Measurements from ENCODE around the gene SNCG.

The SNCG gene

DNA sequence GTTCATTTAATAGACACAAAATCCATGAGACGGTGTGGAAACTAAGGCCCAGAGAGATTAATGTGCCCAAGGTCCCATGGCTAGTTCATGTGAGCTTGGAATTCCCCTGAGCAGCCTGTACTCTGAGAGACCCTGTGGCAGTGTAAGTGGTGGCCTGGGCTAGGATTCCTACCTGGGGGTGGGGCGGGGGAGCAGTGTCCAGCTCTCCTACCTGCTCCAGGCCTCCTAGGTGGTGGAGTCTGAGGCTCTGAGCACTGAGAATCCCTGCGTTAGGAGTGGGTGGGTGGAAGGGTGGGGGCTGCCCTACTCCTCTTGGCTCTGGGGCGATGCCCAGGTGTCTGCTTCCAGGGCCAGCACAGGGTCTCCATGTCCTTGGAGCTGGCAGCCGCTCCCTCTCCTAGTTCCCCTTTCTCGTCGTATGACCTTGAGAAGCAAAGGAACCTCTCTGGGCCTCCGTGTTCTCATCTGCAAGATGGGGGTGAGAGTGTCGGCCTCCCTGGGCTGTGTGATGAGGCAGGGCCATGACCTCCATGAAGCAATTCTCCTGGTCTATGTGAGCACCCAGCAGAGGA lies 2.5 kb downstream of the SNCG start:
- no peak for DNase-seq (ENCODE audit: low read depth in 2 of 2)

DNA sequence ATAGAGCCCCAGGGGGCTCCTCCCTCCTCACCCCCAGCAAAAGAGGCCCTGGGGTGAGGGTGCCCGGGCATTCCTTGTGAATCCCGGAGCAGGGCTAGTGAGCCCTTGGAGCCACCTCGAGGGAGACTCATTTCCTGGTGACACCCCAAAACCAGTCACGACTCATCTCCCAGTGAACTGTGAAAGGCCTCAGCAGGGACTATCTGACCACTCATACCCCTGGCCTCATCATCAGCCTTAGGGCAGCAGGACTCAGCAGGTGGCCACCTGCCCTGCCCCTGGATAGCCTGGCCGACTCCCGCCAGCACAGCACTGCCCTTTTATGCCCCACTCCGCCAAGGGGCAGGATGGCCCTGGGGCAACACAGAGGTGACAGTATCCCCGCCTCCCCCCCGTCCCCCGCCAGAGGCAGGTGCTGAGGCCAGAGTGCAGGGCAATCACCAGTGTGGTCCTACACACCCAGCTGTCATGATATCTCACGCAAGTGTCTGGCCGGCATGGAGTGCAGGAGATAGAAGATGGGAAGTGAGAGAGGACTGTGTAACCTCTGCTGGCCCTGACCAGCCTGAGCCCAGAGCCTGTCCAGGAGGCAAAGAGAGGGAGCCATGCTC lies 3.2 kb downstream of the SNCG start:
- no peak for DNase-seq (ENCODE audit: low read depth in 2 of 2)

DNA sequence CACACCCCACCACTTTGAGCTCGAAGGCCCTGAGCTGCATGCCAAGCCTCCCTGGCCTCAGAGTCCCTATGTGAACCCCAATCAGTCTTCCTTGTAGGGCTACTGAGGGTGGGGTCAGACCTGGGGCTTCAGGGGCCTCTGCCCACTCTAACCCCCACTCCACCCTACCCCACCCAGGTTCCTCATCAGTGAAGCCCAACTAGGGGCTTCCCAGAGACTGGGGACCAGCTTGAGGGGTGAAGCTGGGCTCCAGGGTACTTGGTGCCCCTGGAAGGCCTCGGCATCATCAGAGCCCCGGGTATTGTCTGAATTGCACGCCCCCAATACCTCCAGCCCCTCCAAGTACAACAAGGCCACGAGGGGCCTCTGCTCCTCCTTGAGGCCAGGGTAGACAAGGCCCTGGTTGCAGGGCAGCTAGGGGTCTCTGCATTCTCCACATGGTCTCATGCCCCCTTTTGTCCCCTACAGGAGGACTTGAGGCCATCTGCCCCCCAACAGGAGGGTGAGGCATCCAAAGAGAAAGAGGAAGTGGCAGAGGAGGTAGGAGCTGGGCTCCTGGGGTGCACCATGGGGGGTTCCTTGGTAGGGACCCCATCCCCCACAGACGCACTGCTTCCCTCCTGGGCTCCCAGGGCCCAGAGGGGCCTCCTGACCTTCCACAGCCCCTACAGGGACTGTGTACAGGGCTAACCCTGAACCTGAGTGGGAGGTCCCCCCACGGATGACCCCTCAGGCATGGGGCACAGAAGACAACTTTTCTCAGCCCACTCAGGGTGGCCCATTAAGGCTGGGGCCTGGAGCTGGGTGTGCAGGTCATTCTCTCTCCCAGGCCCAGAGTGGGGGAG lies 4.0 kb downstream of the SNCG start:
- no peak for DNase-seq (ENCODE audit: low read depth in 2 of 2)

DNA sequence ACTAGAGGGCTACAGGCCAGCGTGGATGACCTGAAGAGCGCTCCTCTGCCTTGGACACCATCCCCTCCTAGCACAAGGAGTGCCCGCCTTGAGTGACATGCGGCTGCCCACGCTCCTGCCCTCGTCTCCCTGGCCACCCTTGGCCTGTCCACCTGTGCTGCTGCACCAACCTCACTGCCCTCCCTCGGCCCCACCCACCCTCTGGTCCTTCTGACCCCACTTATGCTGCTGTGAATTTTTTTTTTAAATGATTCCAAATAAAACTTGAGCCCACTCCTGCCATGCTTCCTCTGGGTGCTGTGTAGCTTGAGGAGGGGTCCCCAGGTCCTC lies 4.5 kb downstream of the SNCG start:
- DNase-seq (ENCODE audit: low read depth in 2 of 2): no peak

DNA sequence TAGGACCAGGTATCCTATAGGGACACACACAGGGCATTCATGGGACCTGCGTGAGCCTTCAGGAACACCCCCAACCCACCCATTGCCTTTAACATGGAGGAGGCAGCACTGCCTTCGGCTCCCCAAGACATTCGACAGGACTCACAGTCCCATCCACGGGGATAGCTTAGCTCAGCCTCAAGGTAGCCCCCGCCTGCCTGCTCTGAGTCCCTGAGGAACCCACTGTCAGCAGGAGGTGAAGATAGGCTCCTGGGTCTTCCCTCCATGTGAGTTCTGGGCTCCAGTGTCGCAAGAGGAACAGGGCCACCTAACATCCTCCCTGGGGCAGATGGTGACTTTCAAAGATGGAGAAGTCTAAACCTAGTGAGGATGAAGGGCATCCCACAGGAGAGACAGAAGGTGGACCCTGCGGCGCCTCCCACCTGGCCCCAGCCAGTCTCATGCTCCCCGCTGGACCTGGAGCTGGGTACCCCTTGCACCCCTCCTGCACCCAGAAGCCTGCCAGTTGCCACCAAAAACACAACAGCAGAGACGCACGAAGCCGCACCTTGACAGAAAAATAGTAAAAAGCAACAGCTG lies 5.0 kb downstream of the SNCG start:
- no peak for DNase-seq (ENCODE audit: low read depth in 2 of 2)

DNA sequence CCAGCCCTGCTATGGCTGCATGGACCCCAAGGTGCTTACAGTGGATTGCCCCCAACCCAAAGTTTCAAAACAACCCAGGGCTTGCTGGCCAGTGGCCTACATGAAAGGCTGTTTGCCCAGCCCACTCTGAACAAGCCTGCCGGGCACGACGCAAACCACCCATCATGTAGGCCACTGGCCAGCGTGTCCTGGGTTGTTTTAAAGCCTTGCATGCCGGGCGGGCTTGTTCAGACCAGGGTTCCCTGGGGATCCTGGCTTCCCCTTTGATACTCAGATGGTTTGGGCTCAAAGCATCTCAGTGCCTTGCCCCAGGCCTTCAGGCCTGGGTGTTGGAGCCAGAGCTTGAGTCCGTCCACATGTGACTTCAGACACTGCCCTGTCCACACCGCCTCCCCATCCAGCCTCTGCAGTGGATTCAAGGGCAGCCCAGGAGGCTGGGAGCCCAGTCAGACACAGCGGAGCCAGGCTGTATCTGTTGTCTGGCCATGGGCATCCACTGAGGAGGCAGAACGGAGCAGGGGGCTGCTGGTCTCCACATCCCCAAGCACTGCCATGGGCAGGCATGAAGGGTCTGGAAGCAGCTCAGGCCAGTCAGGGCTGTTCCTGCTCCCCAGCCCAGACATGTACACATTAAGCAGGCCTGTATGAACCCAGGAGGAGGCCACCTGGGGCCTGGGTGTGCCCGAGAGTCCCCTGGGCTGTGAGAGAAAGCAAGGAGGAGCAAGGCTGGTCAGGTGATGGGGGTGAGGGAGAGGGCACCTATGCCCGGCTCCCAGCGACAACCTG lies 5.9 kb downstream of the SNCG start:
- DNase-seq (ENCODE audit: low read depth in 2 of 2): no peak

DNA sequence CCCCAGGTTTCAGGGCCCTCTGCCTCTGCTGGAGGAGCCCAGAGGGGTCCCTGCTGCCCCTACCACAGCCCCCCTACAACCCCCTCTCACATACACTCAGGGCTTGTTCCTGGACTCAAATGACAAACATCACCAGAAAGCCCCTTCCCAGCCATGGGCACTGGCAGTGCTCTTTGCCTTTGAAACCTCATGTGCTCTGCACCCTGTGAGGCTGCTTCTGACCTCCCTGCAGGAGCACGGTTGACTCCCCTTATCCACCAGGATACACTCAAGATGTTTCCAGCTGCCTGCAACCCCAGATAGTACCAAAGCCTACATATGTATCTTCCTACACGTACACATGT lies 6.4 kb downstream of the SNCG start:
- DNase-seq (ENCODE audit: low read depth in 2 of 2): no peak

DNA sequence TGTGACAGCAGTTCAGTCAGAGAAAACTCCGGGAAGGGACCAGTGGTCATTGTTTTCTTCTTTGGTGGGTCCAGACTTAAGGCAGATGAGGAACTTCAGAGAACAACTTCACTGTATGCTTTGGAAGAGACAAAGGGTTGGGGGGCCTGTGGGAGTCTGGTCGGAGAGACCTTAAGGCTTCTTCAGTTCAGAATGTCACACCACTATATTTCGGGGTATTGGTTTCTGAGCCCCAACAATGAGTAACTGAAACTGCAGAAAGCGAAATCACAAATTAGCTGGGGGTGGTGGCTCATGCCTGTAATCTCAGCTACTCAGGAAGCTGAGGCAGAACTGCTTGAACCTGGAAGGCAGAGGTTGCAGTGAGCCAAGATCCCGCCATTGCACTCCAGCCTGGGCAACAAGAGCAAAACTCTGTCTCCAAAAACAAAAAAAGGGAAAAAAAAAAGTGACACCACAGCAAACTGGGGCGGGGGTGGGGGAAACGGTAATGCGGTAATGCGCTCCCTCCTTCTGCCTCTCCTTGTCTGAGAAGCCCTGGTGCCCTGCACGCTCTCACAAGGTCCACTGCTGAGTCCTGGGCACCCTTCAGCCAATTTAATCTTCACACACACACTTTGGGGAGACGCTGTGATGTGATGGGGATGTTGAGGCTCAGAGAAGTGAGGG lies 7.7 kb downstream of the SNCG start:
- DNase-seq (ENCODE audit: low read depth in 2 of 2): no peak

DNA sequence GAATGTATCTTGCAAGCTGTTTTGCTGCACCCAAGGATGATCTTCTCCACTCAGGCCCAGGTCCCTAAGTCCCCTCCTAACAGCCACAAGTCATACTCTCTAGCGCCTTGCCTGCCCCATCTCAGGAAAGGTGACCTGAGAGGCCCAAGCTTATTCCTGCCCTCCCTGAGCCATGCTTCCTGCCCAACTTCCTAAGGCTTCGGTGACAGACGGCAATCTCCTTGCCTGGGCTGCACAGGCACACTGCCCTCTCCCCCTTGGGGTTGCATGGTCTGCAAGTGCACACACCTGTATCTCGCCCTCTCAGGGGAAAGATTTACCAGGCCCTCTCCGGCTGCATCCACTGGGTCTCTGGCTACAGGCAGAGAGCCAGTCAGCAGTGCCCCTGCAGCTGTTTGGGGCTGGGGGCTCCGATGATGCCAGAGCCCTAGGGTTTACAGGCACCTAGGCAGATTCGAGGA lies 9.1 kb downstream of the SNCG start:
- no peak for DNase-seq (ENCODE audit: low read depth in 2 of 2)

DNA sequence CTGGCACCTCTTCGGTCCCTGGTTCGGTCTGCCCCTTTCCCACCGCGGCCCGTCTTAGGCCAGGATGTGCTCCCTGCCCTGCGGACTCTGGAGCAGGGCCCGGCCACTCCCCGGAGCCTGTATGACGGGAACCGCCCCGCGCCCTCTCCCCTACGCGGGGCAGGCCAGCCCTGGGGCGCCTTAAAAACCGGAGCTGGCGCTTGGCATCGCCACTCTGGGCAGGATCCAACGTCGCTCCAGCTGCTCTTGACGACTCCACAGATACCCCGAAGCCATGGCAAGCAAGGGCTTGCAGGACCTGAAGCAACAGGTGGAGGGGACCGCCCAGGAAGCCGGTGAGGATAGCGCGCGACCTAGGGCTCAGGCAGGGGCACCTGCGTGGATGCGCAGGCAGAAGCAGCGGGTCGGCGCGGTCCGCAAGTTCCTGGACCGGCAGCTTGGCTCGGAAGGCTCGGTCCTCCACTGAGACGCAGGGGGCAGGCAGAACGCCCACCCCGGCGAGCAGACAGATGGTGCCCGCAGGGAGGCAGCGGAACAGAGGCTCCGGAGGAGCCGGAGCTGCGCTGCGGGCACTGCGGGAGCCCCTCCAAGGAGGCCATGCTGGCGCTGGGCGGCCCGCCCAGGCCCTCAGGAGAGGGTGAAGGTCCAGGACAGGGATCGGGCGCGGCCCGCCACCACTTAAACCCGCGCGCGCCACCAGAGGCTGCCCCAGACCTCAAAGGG lies 10.0 kb downstream of the SNCG start, which contains the start of gene ADIRF:
TSS of gene ADIRF (plus strand) at position 212 of the 723 bp plus-strand sequence. CDS start at position 275, 63 bp downstream.
- no peak for DNase-seq (ENCODE audit: low read depth in 2 of 2)

DNA sequence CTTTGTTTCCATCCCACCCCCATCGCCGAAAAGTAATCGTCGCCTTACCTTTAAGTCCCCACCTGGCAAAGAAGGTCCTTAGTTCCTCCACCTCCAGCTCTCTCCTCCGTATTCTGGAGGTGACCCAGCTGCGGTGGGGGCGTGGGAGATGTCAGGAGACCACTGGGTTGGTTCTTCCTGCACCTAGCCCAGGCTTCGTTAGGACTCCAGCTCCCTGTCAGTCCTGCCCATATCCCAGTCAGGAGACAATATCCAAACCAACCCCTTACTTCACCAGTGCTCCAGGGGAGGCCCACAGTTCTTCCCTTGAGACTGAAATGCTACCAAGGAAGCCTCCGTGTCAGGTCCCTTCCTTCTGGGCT lies 10.6 kb downstream of the SNCG start:
- DNase-seq (ENCODE audit: low read depth in 2 of 2): no peak

DNA sequence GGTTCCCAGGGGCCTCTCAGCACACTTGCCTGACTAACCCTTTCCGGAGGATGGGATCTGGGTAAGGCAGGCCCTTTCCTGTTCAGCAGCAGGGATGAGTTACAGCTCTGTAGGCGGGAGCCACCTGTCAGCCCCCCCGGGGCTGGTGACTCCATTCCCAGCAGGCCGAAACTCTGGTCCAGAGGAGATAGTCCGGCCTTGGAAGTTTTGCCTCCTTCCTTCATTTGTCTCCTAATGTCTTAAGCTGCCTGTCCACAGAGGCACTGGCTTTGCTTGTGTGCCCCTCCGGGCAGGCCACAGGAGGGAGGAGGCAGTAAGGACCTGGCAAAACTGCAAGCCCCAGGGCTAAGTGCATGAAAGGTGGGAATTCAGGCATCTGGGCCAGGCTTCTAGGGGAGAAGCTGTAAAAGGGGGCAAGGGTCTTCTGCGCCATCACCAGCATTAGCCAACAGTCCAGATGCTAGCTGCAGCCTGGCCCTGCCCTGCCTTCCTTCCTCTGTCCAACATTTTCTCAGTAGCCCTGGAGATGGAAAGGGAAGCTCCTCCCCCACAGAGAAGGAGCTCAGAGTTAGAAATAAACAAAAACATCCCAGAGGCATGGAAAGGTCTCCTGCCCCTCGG lies 11.1 kb downstream of the SNCG start:
- no peak for DNase-seq (ENCODE audit: low read depth in 2 of 2)

DNA sequence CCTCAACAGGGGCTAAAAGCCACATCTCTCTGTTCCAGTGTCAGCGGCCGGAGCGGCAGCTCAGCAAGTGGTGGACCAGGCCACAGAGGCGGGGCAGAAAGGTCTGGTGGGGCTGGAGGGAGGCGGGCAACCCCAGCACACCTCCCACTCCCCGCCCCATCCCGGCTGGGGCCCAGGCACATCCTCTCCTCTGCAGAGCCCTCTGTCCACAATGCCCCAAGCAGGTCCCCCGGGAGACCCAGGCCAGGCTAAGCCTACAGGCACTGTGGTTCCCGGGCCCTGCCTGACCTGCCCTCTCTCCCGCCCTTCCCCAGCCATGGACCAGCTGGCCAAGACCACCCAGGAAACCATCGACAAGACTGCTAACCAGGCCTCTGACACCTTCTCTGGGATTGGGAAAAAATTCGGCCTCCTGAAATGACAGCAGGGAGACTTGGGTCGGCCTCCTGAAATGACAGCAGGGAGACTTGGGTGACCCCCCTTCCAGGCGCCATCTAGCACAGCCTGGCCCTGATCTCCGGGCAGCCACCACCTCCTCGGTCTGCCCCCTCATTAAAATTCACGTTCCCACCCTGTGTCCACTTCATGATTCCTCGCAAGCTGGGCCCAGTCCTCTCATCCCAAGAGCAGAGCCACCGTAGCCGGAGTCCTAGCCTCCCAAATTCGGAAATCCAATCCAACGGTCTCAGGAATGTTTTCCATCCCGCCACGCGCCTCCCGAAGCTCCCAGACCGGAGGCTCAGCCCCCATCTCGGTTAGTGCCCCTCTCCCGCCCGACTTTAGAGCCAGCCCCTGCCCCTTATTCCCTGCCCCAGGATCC lies 12.0 kb downstream of the SNCG start:
- no peak for DNase-seq (ENCODE audit: low read depth in 2 of 2)

DNA sequence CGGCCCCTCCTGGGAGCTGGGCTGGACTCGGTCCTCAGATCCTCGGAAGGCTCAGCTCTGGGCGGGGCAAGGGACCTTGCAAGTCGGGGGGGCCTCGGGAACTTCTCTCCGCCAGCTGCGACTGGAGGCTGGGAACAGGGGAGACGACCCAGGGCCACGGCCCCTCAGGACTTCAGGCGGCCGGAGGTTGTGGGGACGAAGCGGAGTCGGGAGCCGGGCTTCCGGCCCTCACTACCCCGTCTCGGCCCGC lies 12.5 kb downstream of the SNCG start:
- no peak for DNase-seq (ENCODE audit: low read depth in 2 of 2)

DNA sequence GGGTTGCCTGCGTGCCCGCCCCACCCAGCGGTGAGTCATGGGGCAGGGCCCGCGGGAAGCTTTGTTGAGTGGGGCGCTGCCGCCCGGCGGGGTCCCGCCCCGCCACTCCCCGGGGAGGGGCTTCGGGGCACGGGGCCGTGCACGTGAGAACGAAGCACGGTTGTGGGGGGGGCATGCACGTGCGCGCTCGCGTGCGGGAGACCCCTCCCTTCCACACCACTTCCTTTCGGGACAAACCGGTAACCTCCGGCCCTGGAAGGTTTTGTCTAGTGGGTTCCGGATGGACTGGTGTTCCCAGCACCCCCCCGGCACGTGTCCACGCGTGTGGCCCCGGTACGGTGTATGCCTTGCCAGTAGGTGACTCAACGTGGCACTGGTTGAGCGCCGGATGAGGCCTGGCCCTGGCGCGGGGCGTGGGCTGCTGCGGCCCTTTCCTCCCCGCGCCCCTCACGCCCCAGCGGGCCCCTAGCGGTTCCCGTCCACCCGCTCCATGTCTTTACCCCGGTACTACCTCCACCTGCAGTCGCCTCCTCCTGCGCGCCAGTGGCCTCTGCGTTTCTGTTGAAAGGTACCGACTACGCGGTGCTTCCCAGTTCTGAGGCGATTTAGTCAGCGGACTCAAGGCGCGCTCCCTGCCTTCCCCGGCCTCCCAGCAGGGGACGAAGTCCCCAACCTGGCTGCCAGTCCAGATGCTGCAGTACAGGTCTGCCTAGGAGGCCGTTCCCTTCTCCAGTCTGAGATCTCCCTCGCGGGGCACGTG lies 13.0 kb downstream of the SNCG start:
- peak; percentile 75 to 78 for DNase-seq (ENCODE audit: low read depth in 2 of 2)

DNA sequence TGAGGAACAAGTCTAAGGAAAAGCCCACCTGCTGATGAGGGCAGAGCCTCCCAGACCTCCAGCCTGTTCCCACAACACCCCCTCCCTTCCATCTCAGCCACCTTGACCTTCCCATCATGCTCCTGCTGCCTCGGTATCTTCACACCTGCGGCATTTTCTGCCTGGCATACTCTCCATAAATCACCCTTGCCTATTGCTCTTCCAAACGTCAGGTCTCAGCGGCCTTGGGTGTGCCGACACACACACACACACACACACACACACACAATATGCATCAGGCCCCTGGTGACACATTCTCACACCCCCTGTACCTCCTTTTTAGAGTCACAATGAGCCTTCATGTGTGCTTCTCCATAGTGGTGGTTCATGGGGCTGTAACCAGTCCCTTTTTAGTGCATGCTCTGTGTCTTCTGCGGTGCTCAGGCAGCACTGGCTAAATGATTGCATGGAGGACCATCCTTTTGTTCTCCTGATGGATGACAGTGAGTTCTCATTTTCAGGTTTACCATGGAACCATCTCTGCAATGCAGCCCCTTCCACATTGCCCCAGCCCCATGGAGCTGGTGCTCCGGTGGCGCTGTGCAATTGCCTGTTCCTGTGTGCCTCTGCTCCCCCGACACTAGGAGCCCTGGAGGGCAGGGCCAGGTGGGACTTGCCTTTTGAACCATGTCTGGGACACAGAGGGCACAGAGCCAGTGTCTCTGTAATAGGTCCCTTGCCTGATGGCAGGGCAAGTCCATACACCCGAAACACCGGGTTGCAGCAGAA lies 14.4 kb downstream of the SNCG start:
- DNase-seq (ENCODE audit: low read depth in 2 of 2): no peak

DNA sequence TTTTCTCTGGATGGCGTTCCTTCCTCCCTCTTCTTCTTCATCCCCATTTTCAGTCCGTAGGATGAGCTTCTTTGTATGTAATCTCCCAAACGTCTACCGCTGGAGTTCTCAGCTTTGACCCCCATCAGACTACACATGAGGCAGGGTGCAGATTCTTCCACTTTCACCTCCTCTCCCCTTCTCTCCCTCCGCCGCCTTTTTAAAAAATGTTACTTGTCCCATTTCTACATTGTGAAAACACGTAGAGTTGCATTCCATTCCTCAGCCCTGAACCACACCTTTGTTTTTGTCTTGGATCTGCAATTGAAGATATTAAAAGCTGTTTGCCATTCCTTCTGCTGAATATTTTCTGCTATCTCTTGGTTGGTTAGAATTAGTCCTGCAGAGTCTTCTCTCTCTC lies 16.1 kb downstream of the SNCG start:
- no peak for DNase-seq (ENCODE audit: low read depth in 2 of 2)

DNA sequence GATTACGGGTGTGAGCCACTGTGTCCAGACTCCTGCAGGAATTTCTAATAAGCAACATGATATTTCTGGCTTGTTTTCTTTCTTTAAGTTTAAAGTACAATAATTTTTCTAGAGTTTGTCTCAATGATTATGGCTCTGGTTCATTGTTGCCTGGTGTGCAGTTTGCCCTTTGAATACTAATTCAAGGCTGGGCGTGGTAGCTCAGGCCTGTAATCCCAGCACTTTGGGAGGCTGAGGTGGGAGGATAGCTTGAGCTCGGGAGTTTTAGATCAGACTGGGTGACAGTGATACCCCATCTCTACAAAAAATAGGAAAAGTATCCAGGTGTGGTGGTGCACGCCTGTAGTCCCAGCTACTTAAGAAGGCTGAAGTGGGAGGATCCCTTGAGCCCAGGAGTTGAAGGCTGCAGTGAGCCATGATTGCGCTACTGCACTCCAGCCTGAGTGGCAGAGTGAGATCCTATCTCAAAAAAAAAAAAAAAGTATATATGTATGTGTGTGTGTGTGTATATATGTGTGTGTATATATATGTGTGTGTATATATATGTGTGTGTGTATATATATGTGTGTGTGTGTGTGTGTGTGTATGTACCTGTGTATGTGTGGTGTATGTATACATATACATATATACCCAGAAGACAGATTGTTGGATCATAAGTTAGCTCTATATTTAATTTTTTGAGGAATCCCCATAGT lies 18.1 kb downstream of the SNCG start:
- no peak for DNase-seq (ENCODE audit: low read depth in 2 of 2)

Measured in stimulated activated CD8-positive, alpha-beta memory T cell treated with anti-CD3 and anti-CD28 coated beads, Interleukin-15, amount 100 ng/mL, for 48 hours (primary cell).